WI38 (cell line): ENCODE results near the gene LZTS3.
"Not testable (repeated sequence)": the region's sequence is repeated elsewhere in the genome, so short reads cannot be mapped to it uniquely, and the experiment has no call there.

Experiments used
- H3K4me3 ChIP-seq: 2 replicates; pipeline ENCODE4 v1.5.1; 2011; ENCODE audit warnings: low read depth, mild to moderate bottlenecking, control low read depth, low read length
- TF ChIP-seq, protein P1 (sequence below): IDR thresholded peaks from 2 replicates; pipeline ENCODE4 v1.5.1; 2012; ENCODE audit warnings: low read depth, mild to moderate bottlenecking, control low read depth, low read length

Gene LZTS3

DNA sequence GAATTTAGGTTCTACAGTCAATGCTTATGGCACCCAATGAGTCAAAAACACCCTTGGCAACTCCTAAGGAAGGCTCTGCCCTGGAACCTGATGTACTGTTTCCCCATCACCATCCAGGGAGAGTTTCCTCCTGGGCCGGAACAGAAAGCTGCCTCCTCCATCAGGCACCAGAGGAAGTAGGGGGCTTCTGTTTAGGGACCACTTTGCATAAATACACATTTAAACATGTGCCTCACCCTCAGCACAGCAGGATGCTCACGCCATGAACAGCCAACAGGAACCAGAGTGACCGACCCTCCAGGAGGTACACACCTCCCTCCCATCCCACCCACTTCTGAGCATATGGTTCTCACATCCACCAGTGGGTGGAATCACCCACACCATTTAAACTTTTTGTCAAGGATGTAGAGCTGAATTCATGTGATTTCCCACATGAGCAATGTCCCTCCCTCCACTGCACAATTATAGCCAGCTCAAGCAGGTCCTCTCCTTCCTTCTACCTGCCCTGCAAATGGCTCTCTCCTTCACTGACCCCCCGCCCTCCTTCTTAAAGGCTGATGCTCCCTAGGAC is 16.3 kb upstream of the LZTS3 start:
- no peak overlapping the region for H3K4me3 ChIP-seq
- TF ChIP-seq, protein P1, sequence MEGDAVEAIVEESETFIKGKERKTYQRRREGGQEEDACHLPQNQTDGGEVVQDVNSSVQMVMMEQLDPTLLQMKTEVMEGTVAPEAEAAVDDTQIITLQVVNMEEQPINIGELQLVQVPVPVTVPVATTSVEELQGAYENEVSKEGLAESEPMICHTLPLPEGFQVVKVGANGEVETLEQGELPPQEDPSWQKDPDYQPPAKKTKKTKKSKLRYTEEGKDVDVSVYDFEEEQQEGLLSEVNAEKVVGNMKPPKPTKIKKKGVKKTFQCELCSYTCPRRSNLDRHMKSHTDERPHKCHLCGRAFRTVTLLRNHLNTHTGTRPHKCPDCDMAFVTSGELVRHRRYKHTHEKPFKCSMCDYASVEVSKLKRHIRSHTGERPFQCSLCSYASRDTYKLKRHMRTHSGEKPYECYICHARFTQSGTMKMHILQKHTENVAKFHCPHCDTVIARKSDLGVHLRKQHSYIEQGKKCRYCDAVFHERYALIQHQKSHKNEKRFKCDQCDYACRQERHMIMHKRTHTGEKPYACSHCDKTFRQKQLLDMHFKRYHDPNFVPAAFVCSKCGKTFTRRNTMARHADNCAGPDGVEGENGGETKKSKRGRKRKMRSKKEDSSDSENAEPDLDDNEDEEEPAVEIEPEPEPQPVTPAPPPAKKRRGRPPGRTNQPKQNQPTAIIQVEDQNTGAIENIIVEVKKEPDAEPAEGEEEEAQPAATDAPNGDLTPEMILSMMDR, result no peak

DNA sequence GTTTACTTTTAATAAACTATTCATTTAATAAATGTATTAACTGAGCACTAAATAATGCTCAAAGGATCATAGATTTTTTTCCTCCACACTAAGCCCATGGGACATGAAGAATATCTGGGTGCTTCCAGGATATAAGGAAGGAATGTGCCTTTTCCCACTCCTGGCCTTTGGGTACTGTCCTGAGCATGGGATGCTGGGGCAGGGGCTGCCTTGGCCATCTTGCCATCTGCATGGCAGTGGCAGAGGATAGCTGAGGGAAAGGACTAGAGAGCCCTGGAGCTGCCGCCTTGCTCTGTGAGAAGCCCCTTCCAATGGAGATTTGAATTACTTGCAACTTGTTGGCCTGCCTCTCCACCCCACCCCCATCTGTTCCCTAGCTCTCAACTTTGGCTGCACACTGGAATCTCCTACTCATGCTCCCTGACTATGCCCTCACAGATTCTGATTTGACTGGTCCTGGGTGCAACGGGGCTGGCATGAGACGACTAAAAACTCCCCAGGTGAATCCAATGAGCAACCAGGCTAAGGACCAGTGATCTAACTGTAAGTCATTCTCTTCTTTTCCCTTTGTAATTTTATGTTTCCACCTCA is 15.6 kb upstream of the LZTS3 start:
- no peak overlapping the region for H3K4me3 ChIP-seq
- TF ChIP-seq, protein P1, result no peak

DNA sequence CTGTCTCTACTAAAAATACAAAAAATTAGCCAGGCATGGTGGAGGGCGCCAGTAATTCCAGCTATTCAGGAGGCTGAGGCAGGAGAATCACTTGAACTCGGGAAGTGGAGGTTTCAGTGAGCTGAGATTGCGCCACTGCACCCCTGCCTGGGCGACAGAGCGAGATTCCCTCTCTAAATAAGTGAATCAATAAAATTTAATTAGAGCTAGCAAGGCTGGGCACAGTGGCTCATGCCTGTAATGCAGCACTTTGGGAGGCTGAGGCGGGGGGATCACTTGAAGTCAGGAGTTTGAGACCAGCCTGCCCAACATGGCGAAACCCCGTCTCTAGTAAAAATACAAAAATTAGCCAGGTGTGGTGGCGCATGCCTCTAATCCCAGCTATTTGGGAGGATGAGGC is 14.5 kb upstream of the LZTS3 start:
- not testable (repeated sequence) for H3K4me3 ChIP-seq

DNA sequence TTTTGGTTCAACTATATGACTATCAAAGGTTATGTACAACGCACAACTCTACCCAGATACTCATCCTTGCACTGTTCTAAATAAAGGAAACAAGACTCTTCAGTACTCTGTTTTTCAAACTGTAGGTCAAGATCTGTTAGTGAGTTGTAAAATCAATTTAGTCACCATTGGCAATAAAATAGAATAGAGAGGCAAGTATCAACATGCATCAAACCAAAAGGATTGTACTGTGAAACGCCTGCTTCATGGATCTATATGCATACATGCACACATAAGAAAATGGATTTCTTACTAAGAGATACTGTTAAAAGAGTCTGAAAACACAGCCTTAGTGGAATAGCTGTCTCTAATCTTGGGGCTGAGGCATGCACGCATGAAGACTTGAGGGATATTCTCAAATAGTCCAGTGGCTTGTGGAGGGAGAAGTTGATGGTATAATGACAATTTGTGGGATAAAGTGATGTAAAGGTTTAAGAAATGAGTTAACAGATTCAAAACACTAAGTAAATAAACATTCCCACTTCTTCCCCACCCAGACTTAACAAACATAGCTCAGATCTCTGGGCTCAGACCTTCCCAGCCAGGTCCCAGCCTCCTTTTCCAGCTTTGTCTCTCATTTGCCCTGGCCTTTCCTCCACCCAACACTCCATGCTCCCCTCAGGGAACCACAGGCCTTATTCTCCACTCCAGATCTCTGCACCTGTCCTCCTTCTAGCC is 10.7 kb upstream of the LZTS3 start:
- TF ChIP-seq, protein P1, result no peak
- H3K4me3 ChIP-seq, result no peak overlapping the region

DNA sequence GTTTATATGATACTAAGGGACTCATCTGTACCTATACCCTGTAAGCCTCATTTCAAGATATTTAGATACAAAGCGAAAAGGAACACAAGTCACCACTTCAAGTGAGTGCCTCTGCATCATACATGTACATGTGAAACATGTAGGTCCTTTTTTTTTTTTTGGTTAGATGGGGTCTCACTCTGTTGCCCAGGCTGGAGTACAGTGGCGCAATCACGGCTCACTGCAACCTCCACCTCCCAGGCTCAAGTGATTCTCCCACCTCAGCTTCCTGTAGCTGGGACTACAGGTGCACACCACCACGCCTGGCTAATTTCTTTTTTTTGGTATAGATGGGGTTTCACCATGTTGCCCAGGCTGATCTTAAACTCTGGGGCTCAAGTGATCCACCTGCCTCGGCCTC is 9.1 kb upstream of the LZTS3 start:
- H3K4me3 ChIP-seq, result not testable (repeated sequence)

DNA sequence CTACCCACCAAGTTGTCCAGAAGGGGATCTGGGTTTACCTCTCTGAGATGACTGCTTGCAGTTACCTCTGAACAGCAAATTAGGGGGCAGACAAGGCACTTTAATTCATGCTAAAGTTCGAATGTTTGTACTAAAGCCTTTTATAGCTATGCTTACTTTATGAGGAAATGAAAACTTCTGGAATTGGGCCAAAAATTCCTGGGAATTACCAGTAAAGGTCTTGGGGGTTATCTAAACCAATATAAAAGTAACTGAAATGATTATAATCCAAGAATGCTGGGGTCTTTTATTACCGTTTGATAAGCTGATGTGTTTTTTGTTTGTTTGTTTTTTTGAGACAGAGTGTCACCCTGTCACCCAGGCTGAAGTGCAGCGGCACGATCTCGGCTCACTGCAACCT is 7.9 kb upstream of the LZTS3 start:
- H3K4me3 ChIP-seq, result no peak overlapping the region
- TF ChIP-seq, protein P1, result no peak

DNA sequence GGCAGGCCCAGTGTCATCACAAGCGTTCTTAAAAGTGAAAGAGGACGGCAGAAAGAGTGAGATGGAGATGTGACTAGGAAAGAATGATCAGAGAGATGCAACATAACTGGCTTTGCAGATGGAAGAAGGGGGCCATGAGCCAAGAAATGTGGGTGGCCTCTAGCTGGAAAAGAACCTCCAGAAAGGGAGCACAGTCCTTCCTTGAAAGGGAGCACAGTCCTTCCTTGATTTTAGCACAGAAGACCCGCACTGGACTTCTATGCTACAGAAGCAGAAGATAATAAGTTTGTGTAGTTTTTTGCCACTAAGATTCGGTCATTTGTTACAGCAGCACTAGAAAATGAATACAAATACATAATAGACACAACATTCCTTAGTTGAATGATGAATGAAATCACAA is 7.0 kb upstream of the LZTS3 start:
- TF ChIP-seq, protein P1, result no peak

DNA sequence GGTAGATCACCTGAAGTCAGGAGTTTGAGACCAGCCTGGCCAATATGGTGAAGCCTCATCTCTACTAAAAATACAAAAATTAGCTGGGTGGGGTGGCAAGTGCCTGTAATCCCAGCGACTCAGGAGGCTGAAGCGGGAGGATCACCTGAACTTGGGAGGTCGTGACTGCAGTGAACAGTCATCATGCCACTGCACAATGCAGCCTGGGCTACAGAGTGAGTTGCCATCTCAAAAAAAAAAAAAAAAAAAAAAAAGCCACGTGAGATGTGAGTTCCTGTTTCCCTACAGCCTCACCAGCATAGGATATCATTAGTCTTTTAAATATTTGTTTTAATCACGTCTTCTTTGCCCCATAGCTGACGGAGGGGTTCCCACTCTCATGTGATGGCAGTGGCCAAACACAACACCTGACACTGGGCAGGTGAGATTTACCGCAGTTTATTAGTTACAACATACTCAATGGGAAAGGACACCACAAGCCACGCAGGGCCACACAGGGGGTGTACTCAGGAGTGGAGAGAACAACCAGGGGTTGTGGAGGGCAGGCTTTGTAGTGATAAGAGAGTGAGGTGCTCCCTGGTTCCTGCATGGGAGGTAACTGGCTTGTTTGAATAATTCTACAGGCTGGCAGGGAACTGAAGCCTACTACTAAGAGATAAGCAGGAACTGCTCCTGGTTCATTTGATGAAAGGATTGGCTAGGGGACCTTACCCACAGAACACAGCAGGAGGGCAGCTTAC is 4.6 kb upstream of the LZTS3 start:
- TF ChIP-seq, protein P1, result no peak
- H3K4me3 ChIP-seq, result no peak overlapping the region

More for the DNA sequence above, 7.0 kb upstream of the LZTS3 start:
- no peak overlapping the region for H3K4me3 ChIP-seq
